Liver (tissue), 9 donors: ENCODE measurements around the gene NINJ1. TPM values are rescaled to one million over a fixed set of nuclear protein-coding genes. Genes with fewer than 3 reads are reported as not detected.

Experiments
- DNase-seq: peaks from one replicate; pipeline ENCODE4 v3.0.0-alpha.2; 2017; ENCODE audit warnings: low spot score
- H3K27ac ChIP-seq, 2 donors: one replicate each; pipeline ENCODE4 v1.7.0; 2013; ENCODE audit warnings: inconsistent platforms in 2 of 2, low read length in 2 of 2, control low read depth in 1 of 2, low read depth in 1 of 2, mild to moderate bottlenecking in 1 of 2
- H3K27me3 ChIP-seq, 4 donors: one replicate each; pipeline versions ENCODE4 v1.6.1 to v1.7.0; 2013; ENCODE audit warnings: low read length in 3 of 4, inconsistent platforms in 1 of 4, mild to moderate bottlenecking in 1 of 4, moderate library complexity in 1 of 4; ENCODE audit not compliant: control insufficient read depth in 4 of 4, insufficient read depth in 4 of 4
- H3K36me3 ChIP-seq, 4 donors: one replicate each; pipeline versions ENCODE4 v1.6.1 to v1.7.0; 2013; ENCODE audit warnings: low read length in 3 of 4, mild to moderate bottlenecking in 3 of 4, low read depth in 1 of 4, moderate library complexity in 1 of 4; ENCODE audit not compliant: control insufficient read depth in 4 of 4, insufficient read depth in 3 of 4
- H3K4me1 ChIP-seq, 4 donors: one replicate each; pipeline versions ENCODE4 v1.6.1 to v1.7.0; 2013; ENCODE audit warnings: low read length in 3 of 4, mild to moderate bottlenecking in 3 of 4, moderate library complexity in 1 of 4; ENCODE audit not compliant: control insufficient read depth in 4 of 4, insufficient read depth in 4 of 4
- H3K4me3 ChIP-seq, 3 donors: one replicate each; pipeline versions ENCODE4 v1.6.1 to v1.7.0; 2013; ENCODE audit warnings: low read length in 3 of 3, control low read depth in 1 of 3, low read depth in 1 of 3, mild to moderate bottlenecking in 1 of 3
- H3K9ac ChIP-seq, 2 donors: one replicate each; pipeline ENCODE4 v1.7.0; 2013; ENCODE audit warnings: low read length in 2 of 2, mild to moderate bottlenecking in 2 of 2, moderate library complexity in 2 of 2, control low read depth in 1 of 2, low read depth in 1 of 2
- H3K9me3 ChIP-seq, 4 donors: one replicate each; pipeline versions ENCODE4 v1.6.1 to v1.7.0; 2013; ENCODE audit warnings: low read length in 3 of 4; ENCODE audit not compliant: control insufficient read depth in 4 of 4
- ATF3 ChIP-seq: IDR thresholded peaks from 2 replicates; pipeline ENCODE4 v1.6.1; 2016; ENCODE audit warnings: antibody characterized with exemption
- CTCF ChIP-seq: fragments of 150-350 bp; IDR thresholded peaks from 2 replicates; pipeline ENCODE4 v1.5.1; 2017; ENCODE audit warnings: improper control_type of control experiment, low read depth, low read length; ENCODE audit not compliant: missing input control
- EGR1 ChIP-seq, 2 donors: IDR thresholded peaks; 2 replicates each; pipeline ENCODE4 v1.6.1; 2016 to 2018; ENCODE audit warnings: antibody characterized with exemption in 2 of 2, low read depth in 2 of 2
- FOXA2 ChIP-seq: IDR thresholded peaks from 2 replicates; pipeline ENCODE4 v1.6.1; 2016; ENCODE audit warnings: antibody characterized with exemption
- GABPA ChIP-seq, 2 donors: IDR thresholded peaks in 1 of 2; conservative IDR thresholded peaks in 1 of 2; 2 replicates each; pipeline ENCODE4 v1.6.1; 2016; ENCODE audit warnings: antibody characterized with exemption in 2 of 2, mild to moderate bottlenecking in 1 of 2, moderate library complexity in 1 of 2
- HNF4G ChIP-seq: IDR thresholded peaks from 2 replicates; pipeline ENCODE4 v1.6.1; 2016; ENCODE audit warnings: antibody characterized with exemption
- JUND ChIP-seq, 2 donors: IDR thresholded peaks; 2 replicates each; pipeline ENCODE4 v1.6.1; 2016; ENCODE audit warnings: antibody characterized with exemption in 2 of 2
- MAX ChIP-seq: IDR thresholded peaks from 2 replicates; pipeline ENCODE4 v1.6.1; 2016; ENCODE audit warnings: antibody characterized with exemption
- NR2F2 ChIP-seq: IDR thresholded peaks from 2 replicates; pipeline ENCODE4 v1.6.1; 2016; ENCODE audit warnings: antibody characterized with exemption
- RAD21 ChIP-seq, 2 donors: IDR thresholded peaks; 2 replicates each; pipeline ENCODE4 v1.6.1; 2016; ENCODE audit warnings: antibody characterized with exemption in 2 of 2, mild to moderate bottlenecking in 2 of 2
- REST ChIP-seq: IDR thresholded peaks from 2 replicates; pipeline ENCODE4 v1.6.1; 2016; ENCODE audit warnings: antibody characterized with exemption, mild to moderate bottlenecking
- RXRA ChIP-seq, 2 donors: IDR thresholded peaks; 2 replicates each; pipeline ENCODE4 v1.6.1; 2017 to 2018; ENCODE audit warnings: antibody characterized with exemption in 2 of 2, mild to moderate bottlenecking in 1 of 2
- SP1 ChIP-seq: IDR thresholded peaks from 2 replicates; pipeline ENCODE4 v1.6.1; 2018; ENCODE audit warnings: antibody characterized with exemption, mild to moderate bottlenecking
- TAF1 ChIP-seq: conservative IDR thresholded peaks from 2 replicates; pipeline ENCODE4 v1.6.1; 2016; ENCODE audit warnings: antibody characterized with exemption, mild to moderate bottlenecking
- YY1 ChIP-seq: IDR thresholded peaks from 2 replicates; pipeline ENCODE4 v1.6.1; 2016; ENCODE audit warnings: antibody characterized with exemption, mild to moderate bottlenecking
- ZBTB33 ChIP-seq: IDR thresholded peaks from 2 replicates; pipeline ENCODE4 v1.6.1; 2016; ENCODE audit warnings: antibody characterized with exemption
- WGBS: extraction: QIAGEN DNeasy Blood & Tissue Kit; methylation state at CpG from one replicate; pipeline ENCODE4 v1.1.7; 2013; 5-methylcytosine and 5-hydroxymethylcytosine counted together
- polyA plus RNA-seq, 2 donors: library from polyadenylated mRNA; stranded (reverse) in 1 of 2; unstranded in 1 of 2; fragments of 200-250 nt in 1 of 2; fragments of >200 nt in 1 of 2; fragmentation: Nextera tagmentation in 1 of 2; extraction: Ambion mirVana in 1 of 2; gene quantifications; one replicate each; pipeline versions ENCODE4 v1.2.1 to v1.2.3, GENCODE V29; 2013 to 2015
- total RNA-seq, 2 donors: library from RNA; depleted of rRNA; stranded (reverse); fragments of >200 nt; gene quantifications; one replicate each; pipeline ENCODE4 v1.2.3, GENCODE V29; 2014
- donor health status: healthy.
- donor health status: healthy.
- donor health status: healthy.
- donor health status: healthy.
- donor health status: healthy.

Gene NINJ1
- total and polyA plus RNA-seq, 4 donors, result 31.2 to 72.1 (median 55.2) TPM

GRCh38 chr9:93171261-93171990 lies 37.4 kb upstream of the NINJ1 start (continued):
- TF ChIP-seq EGR1 (IDR thresholded peaks at IDR 0.05; ENCODE audit: low read depth in 2 of 2), result no peak
- TF ChIP-seq TAF1, result no peak
- no peak for TF ChIP-seq YY1
- no peak for TF ChIP-seq JUND (IDR thresholded peaks at IDR 0.05)
- TF ChIP-seq GABPA (IDR thresholded peaks at IDR 0.05 in 1 of 2, conservative IDR thresholded peaks at IDR 0.05 in 1 of 2), result no peak
- no peak for TF ChIP-seq SP1

- no peak for DNase-seq
- Histone ChIP-seq H3K4me1 (no peaks in the 10 kb centered on the region), H3K4me3 (no peak overlapping the region), H3K9me3 (no peaks in the 10 kb centered on the region), H3K36me3 (no peaks in the 10 kb centered on the region), H3K27ac (no peak overlapping the region), H3K9ac (no peak overlapping the region), H3K27me3 (no peaks in the 10 kb centered on the region)
- TF ChIP-seq SP1 (no peak), JUND (IDR thresholded peaks at IDR 0.05) (no peak), FOXA2 (no peak), ZBTB33 (no peak)
- 88% methylated on average over 8 of the region's 8 CpGs for WGBS
Observed at GRCh38 chr9:93170571-93170970, 36.5 kb upstream of the NINJ1 start.

GRCh38 chr9:93169444-93169843 lies 35.4 kb upstream of the NINJ1 start:
- DNase-seq, result no peak
- H3K36me3 ChIP-seq, result no peaks in the 10 kb centered on the region
- no peaks in the 10 kb centered on the region for H3K4me1 ChIP-seq
- H3K9ac ChIP-seq, result no peak overlapping the region
- H3K9me3 ChIP-seq, result no peaks in the 10 kb centered on the region
- 95% methylated on average over 1 of the region's 1 CpG for WGBS
- H3K27me3 ChIP-seq, result no peaks in the 10 kb centered on the region
- no peak overlapping the region for H3K27ac ChIP-seq
- TF ChIP-seq TAF1, result no peak
- no peak for TF ChIP-seq CTCF
- TF ChIP-seq SP1, result no peak
- no peak for TF ChIP-seq EGR1 (IDR thresholded peaks at IDR 0.05; ENCODE audit: low read depth in 2 of 2)
- TF ChIP-seq HNF4G, result no peak
- no peak for TF ChIP-seq ATF3
- no peak for TF ChIP-seq REST
- no peak for TF ChIP-seq FOXA2
- TF ChIP-seq RXRA (IDR thresholded peaks at IDR 0.05), result no peak
- no peak for TF ChIP-seq RAD21 (IDR thresholded peaks at IDR 0.05)
- TF ChIP-seq NR2F2, result no peak
- TF ChIP-seq GABPA (IDR thresholded peaks at IDR 0.05 in 1 of 2, conservative IDR thresholded peaks at IDR 0.05 in 1 of 2), result no peak
- no peak for TF ChIP-seq YY1
- TF ChIP-seq MAX, result no peak
- H3K4me3 ChIP-seq, result no peak overlapping the region
